Coronary artery (tissue), 2 donors: ENCODE measurements around the gene CRISPLD2.
"Not testable (repeated sequence)": the region's sequence is repeated elsewhere in the genome, so short reads cannot be mapped to it uniquely, and the experiment has no call there.

ENCODE experiments used
- DNase-seq: peaks from one replicate; pipeline ENCODE4 v3.0.0-alpha.2; 2017; ENCODE audit warnings: low spot score
- H3K27ac ChIP-seq, 2 donors: fragments of 200-600 bp; sonication (generic); one replicate each; pipeline ENCODE4 v1.5.1; 2016 to 2019
- H3K4me3 ChIP-seq: fragments of 200-600 bp; sonication (generic); 2 replicates; pipeline ENCODE4 v1.5.1; 2016; ENCODE audit warnings: mild to moderate bottlenecking, moderate library complexity
- CTCF ChIP-seq: fragments of 200-600 bp; sonication (generic); IDR thresholded peaks from one replicate; pipeline ENCODE4 v1.5.1; 2019; ENCODE audit warnings: antibody characterized with exemption

The CRISPLD2 gene

GRCh38 chr16:84868328-84868727 is 48.5 kb downstream of the CRISPLD2 start:
- no peak for DNase-seq
- H3K27ac ChIP-seq: no peak overlapping the region
- no peak overlapping the region for H3K4me3 ChIP-seq
- TF ChIP-seq CTCF: no peak

- no peak for DNase-seq
- H3K27ac ChIP-seq: no peak overlapping the region
- H3K4me3 ChIP-seq: no peak overlapping the region
- TF ChIP-seq CTCF: no peak
Measured at GRCh38 chr16:84868829-84869472, 49.2 kb downstream of the CRISPLD2 start.

GRCh38 chr16:84869473-84869845 is 49.7 kb downstream of the CRISPLD2 start:
- no peak overlapping the region for H3K27ac ChIP-seq

GRCh38 chr16:84872971-84873370 is 53.2 kb downstream of the CRISPLD2 start:
- H3K4me3 ChIP-seq, H3K27ac ChIP-seq, DNase-seq: not testable (repeated sequence)

More at GRCh38 chr16:84869473-84869845, 49.7 kb downstream of the CRISPLD2 start:
- DNase-seq: no peak
- H3K4me3 ChIP-seq: no peak overlapping the region
- no peak for TF ChIP-seq CTCF

- Histone ChIP-seq H3K4me3 (no peak overlapping the region), H3K27ac (no peak overlapping the region)
- no peak for DNase-seq
- no peak for TF ChIP-seq CTCF
Measured at GRCh38 chr16:84874004-84874435, 54.2 kb downstream of the CRISPLD2 start.

- DNase-seq: no peak
- Histone ChIP-seq H3K27ac (no peak overlapping the region), H3K4me3 (no peak overlapping the region)
- TF ChIP-seq CTCF: no peak
Measured at GRCh38 chr16:84874553-84874952, 54.8 kb downstream of the CRISPLD2 start.

- no peak for TF ChIP-seq CTCF
- Histone ChIP-seq H3K27ac (no peak overlapping the region), H3K4me3 (no peak overlapping the region)
- DNase-seq: no peak
Measured at GRCh38 chr16:84874983-84875382, 55.2 kb downstream of the CRISPLD2 start.
